H9 (cell line): ENCODE measurements around the gene GMEB1. TPM values are rescaled to one million over a fixed set of nuclear protein-coding genes. Genes with fewer than 3 reads are reported as not detected.

Source experiments
- DNase-seq: peaks from one replicate; pipeline ENCODE4 v3.0.0-alpha.2; 2017
- H2AFZ ChIP-seq: one replicate; pipeline ENCODE4 v1.6.1; 2013; ENCODE audit warnings: mild to moderate bottlenecking, low read length, control low read depth, moderate library complexity
- H2AK5ac ChIP-seq: 2 replicates; pipeline ENCODE4 v1.6.1; 2013; ENCODE audit warnings: low read length, control low read depth, mixed read lengths; ENCODE audit not compliant: insufficient read length
- H2BK120ac ChIP-seq: one replicate; pipeline ENCODE4 v1.6.1; 2013; ENCODE audit warnings: low read depth, mild to moderate bottlenecking, low read length, control low read depth, inconsistent platforms; ENCODE audit not compliant: poor library complexity, severe bottlenecking
- H2BK12ac ChIP-seq: 2 replicates; pipeline ENCODE4 v1.6.1; 2013; ENCODE audit warnings: low read length, control low read depth, mixed read lengths, low read depth; ENCODE audit not compliant: insufficient read length
- H2BK15ac ChIP-seq: 2 replicates; pipeline ENCODE4 v1.6.1; 2013; ENCODE audit warnings: low read depth, low read length, control low read depth
- H2BK20ac ChIP-seq: one replicate; pipeline ENCODE4 v1.6.1; 2013; ENCODE audit warnings: low read depth, mild to moderate bottlenecking, low read length, control low read depth, inconsistent platforms; ENCODE audit not compliant: poor library complexity, severe bottlenecking
- H2BK5ac ChIP-seq: 2 replicates; pipeline ENCODE4 v1.6.1; 2013; ENCODE audit warnings: low read length, control low read depth, mixed read lengths; ENCODE audit not compliant: insufficient read length
- H3K14ac ChIP-seq: 2 replicates; pipeline ENCODE4 v1.6.1; 2013; ENCODE audit warnings: low read length, control low read depth; ENCODE audit not compliant: insufficient read depth
- H3K18ac ChIP-seq: 2 replicates; pipeline ENCODE4 v1.6.1; 2013; ENCODE audit warnings: low read depth, mild to moderate bottlenecking, mixed read lengths, low read length, control low read depth; ENCODE audit not compliant: insufficient read length
- H3K23ac ChIP-seq: 2 replicates; pipeline ENCODE4 v1.6.1; 2013; ENCODE audit warnings: low read length, control low read depth, mixed read lengths, low read depth; ENCODE audit not compliant: insufficient read length
- H3K23me2 ChIP-seq: 2 replicates; pipeline ENCODE4 v1.6.1; 2013; ENCODE audit warnings: low read depth, mild to moderate bottlenecking, mixed read lengths, low read length, control low read depth; ENCODE audit not compliant: insufficient read length, poor library complexity, severe bottlenecking
- H3K27ac ChIP-seq: 2 replicates; pipeline ENCODE4 v1.5.1; 2013; ENCODE audit warnings: low read length, control low read depth, mixed read lengths, low read depth; ENCODE audit not compliant: insufficient read length
- H3K27me3 ChIP-seq: 2 replicates; pipeline ENCODE4 v1.6.1; 2013; ENCODE audit warnings: low read length, control low read depth, inconsistent platforms; ENCODE audit not compliant: insufficient read depth
- H3K4ac ChIP-seq: 2 replicates; pipeline ENCODE4 v1.6.1; 2013; ENCODE audit warnings: low read depth, mild to moderate bottlenecking, control low read depth, inconsistent platforms, low read length, moderate library complexity
- H3K4me1 ChIP-seq: 2 replicates; pipeline ENCODE4 v1.6.1; 2013; ENCODE audit warnings: low read length, control low read depth, inconsistent platforms; ENCODE audit not compliant: insufficient read depth
- H3K4me2 ChIP-seq: 2 replicates; pipeline ENCODE4 v1.6.1; 2013; ENCODE audit warnings: low read length, control low read depth, mixed read lengths; ENCODE audit not compliant: insufficient read length, insufficient read depth
- H3K56ac ChIP-seq: 2 replicates; pipeline ENCODE4 v1.6.1; 2013; ENCODE audit warnings: low read depth, mild to moderate bottlenecking, mixed read lengths, low read length, control low read depth; ENCODE audit not compliant: insufficient read length
- H3K79me1 ChIP-seq: 2 replicates; pipeline ENCODE4 v1.6.1; 2013; ENCODE audit warnings: low read depth, mild to moderate bottlenecking, moderate library complexity, low read length, control low read depth, inconsistent platforms; ENCODE audit not compliant: insufficient read depth, poor library complexity, severe bottlenecking
- H3K79me2 ChIP-seq: 2 replicates; pipeline ENCODE4 v1.6.1; 2013; ENCODE audit warnings: low read length, control low read depth, inconsistent platforms; ENCODE audit not compliant: insufficient read depth
- H3K9ac ChIP-seq: 2 replicates; pipeline ENCODE4 v1.6.1; 2013; ENCODE audit warnings: low read length, control low read depth, mixed read lengths; ENCODE audit not compliant: insufficient read length; ENCODE audit errors: extremely low read depth
- H3K9me3 ChIP-seq: one replicate; pipeline ENCODE4 v1.6.1; 2013; ENCODE audit warnings: low read depth, low read length, inconsistent platforms; ENCODE audit not compliant: control insufficient read depth
- H3T11ph ChIP-seq: one replicate; pipeline ENCODE4 v1.6.1; 2013; ENCODE audit warnings: mild to moderate bottlenecking, low read length, control low read depth, inconsistent platforms
- H4K20me1 ChIP-seq: one replicate; pipeline ENCODE4 v1.6.1; 2013; ENCODE audit not compliant: control insufficient read depth, insufficient read length, insufficient read depth
- H4K5ac ChIP-seq: 2 replicates; pipeline ENCODE4 v1.6.1; 2013; ENCODE audit warnings: low read depth, mild to moderate bottlenecking, mixed read lengths, low read length, control low read depth; ENCODE audit not compliant: insufficient read length
- H4K8ac ChIP-seq: replicated peaks from 2 replicates; pipeline ENCODE4 v1.6.1; 2013; ENCODE audit warnings: low read length, control low read depth, mixed read lengths, low read depth; ENCODE audit not compliant: insufficient read length
- H4K91ac ChIP-seq: 2 replicates; pipeline ENCODE4 v1.6.1; 2013; ENCODE audit warnings: low read depth, mild to moderate bottlenecking, moderate library complexity, mixed read lengths, low read length, control low read depth; ENCODE audit not compliant: insufficient read length
- H3K27ac Mint-ChIP-seq, 3 experiments: 2 replicates in 2 of 3; 3 replicates in 1 of 3; pipeline ENCODE4 v1.8.0; 2020 to 2021; ENCODE audit warnings: mixed read lengths in 3 of 3, mild to moderate bottlenecking in 1 of 3, moderate library complexity in 1 of 3
- H3K27me3 Mint-ChIP-seq: 2 replicates; pipeline ENCODE4 v1.8.0; 2021; ENCODE audit warnings: low read depth, mild to moderate bottlenecking, moderate library complexity, mixed read lengths
- H3K36me3 Mint-ChIP-seq, 3 experiments: 2 replicates in 2 of 3; 3 replicates in 1 of 3; pipeline ENCODE4 v1.8.0; 2020 to 2021; ENCODE audit warnings: low read depth in 3 of 3, mixed read lengths in 3 of 3; ENCODE audit not compliant: insufficient read depth in 1 of 3
- H3K4me1 Mint-ChIP-seq, 2 experiments: 2 replicates each; pipeline ENCODE4 v1.8.0; 2020; ENCODE audit warnings: mixed read lengths in 2 of 2
- H3K4me3 Mint-ChIP-seq, 2 experiments: 2 replicates in 1 of 2; 3 replicates in 1 of 2; pipeline ENCODE4 v1.8.0; 2020 to 2021; ENCODE audit warnings: mild to moderate bottlenecking in 2 of 2, mixed read lengths in 2 of 2, moderate library complexity in 1 of 2
- H3K9me3 Mint-ChIP-seq, 2 experiments: 2 replicates in 1 of 2; 3 replicates in 1 of 2; pipeline ENCODE4 v1.8.0; 2020; ENCODE audit warnings: mild to moderate bottlenecking in 2 of 2, mixed read lengths in 2 of 2, moderate library complexity in 1 of 2
- CTCF ChIP-seq: fragments of 200-600 bp; sonication (generic); conservative IDR thresholded peaks from 3 replicates; pipeline ENCODE4 v1.8.0; 2021; ENCODE audit warnings: antibody characterized with exemption, mild to moderate bottlenecking
- WGBS: extraction: QIAGEN DNeasy Blood & Tissue Kit; methylation state at CpG from one replicate; pipeline ENCODE4 v1.1.7; 2013; ENCODE audit warnings: missing lambda C conversion rate, low lambda C conversion rate, mixed read lengths; ENCODE audit not compliant: insufficient read length; ENCODE audit errors: extremely low coverage; 5-methylcytosine and 5-hydroxymethylcytosine counted together
- total RNA-seq: library from RNA; stranded (reverse); gene quantifications from 2 replicates; pipeline ENCODE4 v1.2.1, GENCODE V29; 2021

Gene GMEB1
- total RNA-seq, 1 experiment from 2014 or later = 17.0 TPM

GRCh38 chr1:28642056-28642846 lies 26.3 kb upstream of the GMEB1 start:
- H3K4me1 ChIP-seq = no peaks in the 10 kb centered on the region; the same call in 1 of the 2 replicates
- no peaks in the 10 kb centered on the region; the same call in 1 of the 2 replicates for H3K79me2 ChIP-seq
- no peaks in the 10 kb centered on the region for H3K79me1 ChIP-seq
- H2BK5ac ChIP-seq = no peak overlapping the region
- no peaks in the 10 kb centered on the region; a peak in 1 of 5 replicates for H3K9me3 Mint-ChIP-seq
- no peak overlapping the region for H4K91ac ChIP-seq
- H3T11ph ChIP-seq = no peak overlapping the region
- H3K23ac ChIP-seq = no peak overlapping the region
- H4K8ac ChIP-seq = no peak overlapping the region
- no peaks in the 10 kb centered on the region for H3K9me3 ChIP-seq
- peak overlapping the region; percentile 86 for H3K18ac ChIP-seq
- peak overlapping the region; percentile 91 for H3K4me2 ChIP-seq
- peak overlapping the region; percentile 86 for H3K27ac ChIP-seq
- no peak overlapping the region for H4K5ac ChIP-seq
- H3K4me3 Mint-ChIP-seq = peak overlapping the region; percentile 98 to 99
- no peak overlapping the region for H2BK12ac ChIP-seq
- H2BK120ac ChIP-seq = no peak overlapping the region
- no peaks in the 10 kb centered on the region for H3K27me3 Mint-ChIP-seq
- DNase-seq = no peak
- peaks cover 13 to 24% of the 10 kb centered on the region in 2 experiments for H3K4me1 Mint-ChIP-seq
- H2BK15ac ChIP-seq = no peak overlapping the region
- no peak overlapping the region; the same call in 1 of the 2 replicates for H3K4ac ChIP-seq
- no CpG with 5 or more reads among the region's 26 CpGs for WGBS
- peaks cover 15% of the 10 kb centered on the region for H3K23me2 ChIP-seq
- H2AFZ ChIP-seq = no peak overlapping the region
- H3K36me3 Mint-ChIP-seq = peaks cover 0 to 4% (median 0%) of the 10 kb centered on the region in 3 experiments; a peak in 1 of 7 replicates
- peak overlapping the region; percentile 96 to 99 (median 99) for H3K27ac Mint-ChIP-seq
- no peak overlapping the region for H2AK5ac ChIP-seq
- H3K27me3 ChIP-seq = no peaks in the 10 kb centered on the region
- no peak overlapping the region for H3K56ac ChIP-seq
- H2BK20ac ChIP-seq = no peak overlapping the region
- no peaks in the 10 kb centered on the region for H4K20me1 ChIP-seq
- no peak for TF ChIP-seq CTCF
- H3K14ac ChIP-seq = peak overlapping the region; percentile 94
- H3K9ac ChIP-seq = peak overlapping the region; percentile 97
